Spleen (tissue), 7 donors: Measurements from ENCODE around the gene GYPE.
"Not testable (repeated sequence)": the region's sequence is repeated elsewhere in the genome, so short reads cannot be mapped to it uniquely, and the experiment has no call there.

Source experiments
- CTCF ChIP-seq, 11 experiments: fragments of 200-600 bp in 7 of 11; fragments of 450-650 bp in 4 of 11; sonication (generic) in 4 of 11; IDR thresholded peaks in 8 of 11; conservative IDR thresholded peaks in 3 of 11; 1 replicate in 7 of 11; 2 replicates in 4 of 11; pipeline versions ENCODE4 v1.4.0 to v1.8.0; 2016 to 2021; ENCODE audit warnings: antibody characterized with exemption in 11 of 11, inconsistent platforms in 4 of 11, mild to moderate bottlenecking in 1 of 11
- POLR2AphosphoS5 ChIP-seq, 3 donors: sonication (generic); formaldehyde crosslinking; IDR thresholded peaks; one replicate each; pipeline ENCODE4 v1.5.1; 2017; ENCODE audit warnings: antibody characterized with exemption in 3 of 3
- donor health status: DM: no; HTN: no; CAD: no; lungs with moderate emphysema.
- donor health status: DM: no; HTN: no; CAD: no.
- donor health status: DM: no; HTN: no; CAD: no.

- TF ChIP-seq CTCF (IDR thresholded peaks at IDR 0.05 in 8 of 11, conservative IDR thresholded peaks at IDR 0.05 in 3 of 11); POLR2AphosphoS5 (IDR thresholded peaks at IDR 0.05): not testable (repeated sequence)
Observed at GRCh38 chr4:143842624-143843505, 62.5 kb downstream of the GYPE start.
